ENCODE measurements around the gene MRPL12. TPM values are rescaled to one million over a fixed set of nuclear protein-coding genes. Genes with fewer than 3 reads are reported as not detected.

Gene MRPL12
- total RNA-seq, 2 donors from 2014 or later: 106 to 225 TPM

DNA sequence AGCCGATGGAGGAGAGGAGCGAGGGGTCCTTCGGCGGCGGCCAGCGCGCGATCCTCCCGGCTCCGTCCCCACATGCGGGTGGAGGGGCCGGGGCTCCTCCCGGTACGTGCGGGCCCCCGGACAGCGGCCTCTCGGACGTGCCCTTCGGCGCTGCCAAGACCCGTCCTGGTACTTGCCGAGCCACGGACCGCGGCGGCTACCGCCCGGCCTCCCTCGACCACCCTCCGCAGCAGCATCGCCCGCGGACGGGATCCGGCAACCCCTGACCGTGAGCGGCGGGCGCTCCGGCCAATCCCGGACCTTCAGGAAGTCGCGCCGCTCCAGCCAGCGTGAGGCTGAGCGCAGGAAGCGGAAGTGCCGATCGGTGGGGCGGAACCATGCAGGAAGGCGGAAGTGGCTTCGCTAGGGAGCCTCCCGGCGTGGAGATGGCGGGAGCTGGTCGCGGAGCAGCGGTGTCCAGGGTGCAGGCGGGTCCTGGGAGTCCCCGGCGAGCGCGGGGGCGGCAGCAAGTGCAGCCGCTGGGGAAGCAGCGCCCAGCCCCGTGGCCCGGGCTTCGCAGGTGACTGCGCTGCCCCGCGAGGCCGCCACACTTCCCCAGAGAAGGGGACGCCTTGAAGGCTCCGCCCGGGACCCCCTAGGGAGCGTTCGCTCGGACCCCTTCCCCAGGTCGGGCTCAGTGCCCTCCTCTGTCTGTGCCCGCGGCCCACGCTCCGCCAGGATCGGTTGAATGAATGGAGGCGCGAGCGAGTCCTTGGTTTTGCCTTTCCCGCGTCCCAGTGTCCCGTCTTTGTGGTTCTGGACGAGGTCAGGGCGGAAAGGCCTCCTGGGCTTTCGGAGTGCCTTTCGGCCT is 36.6 kb upstream of the MRPL12 start, which contains the start of the genes CCDC137 and OXLD1:
TSS of gene CCDC137 (plus strand) at position 396 of the 850 bp plus-strand sequence. CDS start at position 426, 30 bp downstream.
TSS of gene OXLD1 (minus strand) at position 264 of the 850 bp plus-strand sequence. CDS start at position 236, 28 bp downstream.
- Histone ChIP-seq H3K4me1 (peaks cover 16% of the 10 kb centered on the region), H3K4me3 (peak within 1 kb of the TSS; percentile 97), H3K27ac (peak within 1 kb of the TSS; percentile 76), H3K9me3 (no peaks in the 10 kb centered on the region), H3K9ac (ENCODE audit: low read depth in 2 of 2, low read length in 2 of 2) (peak within 1 kb of the TSS; percentile 91 to 95), H3K27me3 (no peaks in the 10 kb centered on the region), H3K36me3 (no peaks in the 10 kb centered on the region)
- TF ChIP-seq, protein P1, sequence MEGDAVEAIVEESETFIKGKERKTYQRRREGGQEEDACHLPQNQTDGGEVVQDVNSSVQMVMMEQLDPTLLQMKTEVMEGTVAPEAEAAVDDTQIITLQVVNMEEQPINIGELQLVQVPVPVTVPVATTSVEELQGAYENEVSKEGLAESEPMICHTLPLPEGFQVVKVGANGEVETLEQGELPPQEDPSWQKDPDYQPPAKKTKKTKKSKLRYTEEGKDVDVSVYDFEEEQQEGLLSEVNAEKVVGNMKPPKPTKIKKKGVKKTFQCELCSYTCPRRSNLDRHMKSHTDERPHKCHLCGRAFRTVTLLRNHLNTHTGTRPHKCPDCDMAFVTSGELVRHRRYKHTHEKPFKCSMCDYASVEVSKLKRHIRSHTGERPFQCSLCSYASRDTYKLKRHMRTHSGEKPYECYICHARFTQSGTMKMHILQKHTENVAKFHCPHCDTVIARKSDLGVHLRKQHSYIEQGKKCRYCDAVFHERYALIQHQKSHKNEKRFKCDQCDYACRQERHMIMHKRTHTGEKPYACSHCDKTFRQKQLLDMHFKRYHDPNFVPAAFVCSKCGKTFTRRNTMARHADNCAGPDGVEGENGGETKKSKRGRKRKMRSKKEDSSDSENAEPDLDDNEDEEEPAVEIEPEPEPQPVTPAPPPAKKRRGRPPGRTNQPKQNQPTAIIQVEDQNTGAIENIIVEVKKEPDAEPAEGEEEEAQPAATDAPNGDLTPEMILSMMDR (IDR thresholded peaks at IDR 0.05): no peak
- DNase-seq: peak; percentile 97
- intact Hi-C loops (cut with DNase I): no loop called here

GRCh38 chr17:81667754-81668153 is 35.4 kb upstream of the MRPL12 start:
- Histone ChIP-seq H3K9me3 (no peaks in the 10 kb centered on the region), H3K27me3 (no peaks in the 10 kb centered on the region), H3K9ac (ENCODE audit: low read depth in 2 of 2, low read length in 2 of 2) (no peak overlapping the region), H3K36me3 (peaks cover 5% of the 10 kb centered on the region), H3K4me3 (no peak overlapping the region), H3K27ac (no peak overlapping the region), H3K4me1 (peaks cover 16% of the 10 kb centered on the region)
- TF ChIP-seq, protein P1 (IDR thresholded peaks at IDR 0.05): no peak
- no peak for DNase-seq
- intact Hi-C loops (cut with DNase I): no loop called here

GRCh38 chr17:81672504-81672903 is 30.7 kb upstream of the MRPL12 start:
- Histone ChIP-seq H3K4me1 (peaks cover 9% of the 10 kb centered on the region), H3K27me3 (no peaks in the 10 kb centered on the region), H3K27ac (no peak overlapping the region), H3K9ac (ENCODE audit: low read depth in 2 of 2, low read length in 2 of 2) (no peak overlapping the region), H3K9me3 (no peaks in the 10 kb centered on the region), H3K36me3 (peaks cover 5% of the 10 kb centered on the region), H3K4me3 (no peak overlapping the region)
- no peak for DNase-seq
- TF ChIP-seq, protein P1 (IDR thresholded peaks at IDR 0.05): no peak
- intact Hi-C loops (cut with DNase I): no loop called here

DNA sequence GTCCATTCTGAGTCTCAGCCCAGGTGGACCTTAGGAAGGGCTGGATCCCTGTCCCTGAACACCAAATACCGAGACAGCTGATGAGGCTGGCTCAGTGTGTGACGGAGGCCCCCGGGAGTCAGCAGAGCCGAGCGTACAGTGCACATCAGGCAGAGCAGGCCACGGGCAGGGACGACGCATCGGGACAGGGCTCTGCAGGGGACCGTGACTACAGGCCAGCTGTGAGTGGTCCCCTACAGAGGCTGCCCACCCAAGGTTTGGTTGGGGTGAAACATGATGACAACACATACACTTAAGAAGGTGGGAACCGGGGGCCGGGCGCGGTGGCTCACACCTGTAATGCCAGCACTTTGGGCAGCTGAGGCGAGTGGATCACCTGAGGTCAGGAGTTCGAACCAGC is 30.2 kb upstream of the MRPL12 start:
- Histone ChIP-seq H3K9ac (ENCODE audit: low read depth in 2 of 2, low read length in 2 of 2) (no peak overlapping the region), H3K27me3 (no peaks in the 10 kb centered on the region), H3K4me3 (no peak overlapping the region), H3K36me3 (peaks cover 5% of the 10 kb centered on the region), H3K27ac (no peak overlapping the region), H3K4me1 (peaks cover 5% of the 10 kb centered on the region), H3K9me3 (no peaks in the 10 kb centered on the region)
- intact Hi-C loops (cut with DNase I): no loop called here
- no peak for DNase-seq
- TF ChIP-seq, protein P1 (IDR thresholded peaks at IDR 0.05): no peak

- Histone ChIP-seq H3K4me1 (no peaks in the 10 kb centered on the region), H3K9me3 (no peaks in the 10 kb centered on the region), H3K27me3 (no peaks in the 10 kb centered on the region), H3K9ac (ENCODE audit: low read depth in 2 of 2, low read length in 2 of 2) (no peak overlapping the region), H3K4me3 (no peak overlapping the region), H3K27ac (no peak overlapping the region), H3K36me3 (peaks cover 5% of the 10 kb centered on the region)
- intact Hi-C loops (cut with DNase I): no loop called here
- no peak for DNase-seq
- TF ChIP-seq, protein P1 (IDR thresholded peaks at IDR 0.05): no peak
Observed at GRCh38 chr17:81673561-81674258, 29.5 kb upstream of the MRPL12 start.
